ENCODE measurements around the gene CES4A.

CES4A gene

GRCh38 chr16:66958857-66959703 lies 29.3 kb upstream of the CES4A start:
- no peak for TF ChIP-seq CTCF (IDR thresholded peaks at IDR 0.05; ENCODE audit: low read length, missing control alignments)
- no peak for DNase-seq (ENCODE audit: low read depth)
- no peak overlapping the region for H3K4me3 ChIP-seq (replicated peaks; ENCODE audit: low read depth, low read length)

GRCh38 chr16:66959704-66960161 lies 28.7 kb upstream of the CES4A start:
- TF ChIP-seq CTCF (IDR thresholded peaks at IDR 0.05; ENCODE audit: low read length, missing control alignments), result no peak
- no peak for DNase-seq (ENCODE audit: low read depth)
- no peak overlapping the region for H3K4me3 ChIP-seq (replicated peaks; ENCODE audit: low read depth, low read length)

- no peak overlapping the region for H3K4me3 ChIP-seq (replicated peaks; ENCODE audit: low read depth, low read length)
- DNase-seq (ENCODE audit: low read depth), result no peak
- no peak for TF ChIP-seq CTCF (IDR thresholded peaks at IDR 0.05; ENCODE audit: low read length, missing control alignments)
These were observed 28.1 kb upstream of the CES4A start for GRCh38 chr16:66960270-66960669.

GRCh38 chr16:66961065-66961744 lies 27.2 kb upstream of the CES4A start, which contains the start of gene CES3:
CES3 (plus strand) TSS chr16:66961266; CDS start chr16:66961308, 42 bp downstream.
- peak; percentile 81 for TF ChIP-seq CTCF (IDR thresholded peaks at IDR 0.05; ENCODE audit: low read length, missing control alignments)
- H3K4me3 ChIP-seq (replicated peaks; ENCODE audit: low read depth, low read length), result no peak within 1 kb of the TSS
- peak; percentile 71 for DNase-seq (ENCODE audit: low read depth)

DNA sequence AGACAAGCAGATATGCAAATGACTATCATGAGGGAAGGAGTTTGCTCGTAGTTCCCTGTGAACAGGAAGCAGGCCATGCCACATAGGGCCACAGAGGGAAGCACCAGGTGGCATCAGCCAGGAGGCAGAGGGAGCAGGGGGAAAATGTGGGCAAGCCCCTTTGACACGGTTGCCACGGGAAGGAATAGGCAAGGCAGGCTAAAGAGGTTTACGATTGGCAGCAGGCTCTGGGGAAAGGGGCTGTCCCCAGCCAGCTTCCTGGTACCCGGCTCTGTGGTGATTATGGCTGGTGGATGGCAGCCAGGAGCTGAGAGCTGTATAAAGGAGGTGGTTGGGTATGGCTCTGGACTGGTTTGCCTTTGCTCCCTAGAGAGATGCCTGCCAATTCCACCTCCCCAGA lies 26.5 kb upstream of the CES4A start:
- no peak for TF ChIP-seq CTCF (IDR thresholded peaks at IDR 0.05; ENCODE audit: low read length, missing control alignments)
- H3K4me3 ChIP-seq (replicated peaks; ENCODE audit: low read depth, low read length), result no peak overlapping the region
- peak; percentile 38 for DNase-seq (ENCODE audit: low read depth)

- no peak overlapping the region for H3K4me3 ChIP-seq (replicated peaks; ENCODE audit: low read depth, low read length)
- TF ChIP-seq CTCF (IDR thresholded peaks at IDR 0.05; ENCODE audit: low read length, missing control alignments), result no peak
These were observed 24.3 kb upstream of the CES4A start for GRCh38 chr16:66964049-66964448.

More at GRCh38 chr16:66964049-66964448, 24.3 kb upstream of the CES4A start:
- DNase-seq (ENCODE audit: low read depth), result no peak

All from fibroblast of pulmonary artery (primary cell).